Body of pancreas (tissue), 4 donors: ENCODE results near the gene NKAIN2. TPM values are rescaled to one million over a fixed set of nuclear protein-coding genes. Genes with fewer than 3 reads are reported as not detected.
"Not testable (repeated sequence)": the region's sequence is repeated elsewhere in the genome, so short reads cannot be mapped to it uniquely, and the experiment has no call there.

Experiments
- ATAC-seq: fragments of 150-250 bp; one replicate; pipeline ENCODE4 v1.9.1; 2016
- DNase-seq, 4 donors: peaks; one replicate each; pipeline ENCODE4 v3.0.0-alpha.2; 2019
- H3K27ac ChIP-seq, 4 donors: fragments of 200-600 bp; sonication (generic); 1 replicate in 3 of 4; 2 replicates in 1 of 4; pipeline versions ENCODE4 v1.5.1 to v1.6.1; 2016 to 2019; ENCODE audit warnings: mild to moderate bottlenecking in 1 of 4, mixed read lengths in 1 of 4, moderate library complexity in 1 of 4
- H3K27me3 ChIP-seq, 2 donors: fragments of 200-600 bp; sonication (generic); one replicate each; pipeline ENCODE4 v1.6.0; 2016; ENCODE audit warnings: mild to moderate bottlenecking in 1 of 2
- H3K36me3 ChIP-seq, 2 donors: fragments of 200-600 bp; sonication (generic); replicated peaks in 1 of 2; 2 replicates each; pipeline ENCODE4 v1.5.1; 2016; ENCODE audit warnings: low read depth in 2 of 2; ENCODE audit not compliant: insufficient read depth in 1 of 2
- H3K4me1 ChIP-seq: fragments of 200-600 bp; sonication (generic); one replicate; pipeline ENCODE4 v1.6.0; 2016
- H3K4me3 ChIP-seq, 2 donors: fragments of 200-600 bp; sonication (generic); 1 replicate in 1 of 2; 2 replicates in 1 of 2; pipeline ENCODE4 v1.5.1; 2016 to 2019
- H3K9me3 ChIP-seq, 3 donors: fragments of 200-600 bp; sonication (generic); 1 replicate in 2 of 3; 2 replicates in 1 of 3; pipeline ENCODE4 v1.5.1; 2016
- POLR2A ChIP-seq, 3 donors: fragments of 450-650 bp; IDR thresholded peaks; one replicate each; pipeline ENCODE4 v1.6.1; 2016; ENCODE audit warnings: antibody characterized with exemption in 3 of 3, mild to moderate bottlenecking in 2 of 3
- WGBS, 2 donors: methylation state at CpG; one replicate each; pipeline ENCODE4 v1.1.5; 2017; 5-methylcytosine and 5-hydroxymethylcytosine counted together
- intact Hi-C: fragments of 100-400 bp; cut with DNase I; formaldehyde crosslinking; loops from one replicate; pipeline ENCODE4 v1.15.1; 2023
- total RNA-seq, 2 donors: library from RNA; depleted of rRNA; stranded (reverse); fragments of >200 nt; gene quantifications; one replicate each; pipeline ENCODE4 v1.1.0, GENCODE V29; 2016
- TF ChIP-seq, protein P1 (sequence below), 7 experiments: fragments of 450-650 bp in 4 of 7; fragments of 200-600 bp in 3 of 7; sonication (generic) in 3 of 7; IDR thresholded peaks; one replicate each; pipeline ENCODE4 v1.5.1; 2016 to 2019; ENCODE audit warnings: antibody characterized with exemption in 7 of 7

The NKAIN2 gene
- total RNA-seq, 2 donors from 2014 or later: not detected

DNA sequence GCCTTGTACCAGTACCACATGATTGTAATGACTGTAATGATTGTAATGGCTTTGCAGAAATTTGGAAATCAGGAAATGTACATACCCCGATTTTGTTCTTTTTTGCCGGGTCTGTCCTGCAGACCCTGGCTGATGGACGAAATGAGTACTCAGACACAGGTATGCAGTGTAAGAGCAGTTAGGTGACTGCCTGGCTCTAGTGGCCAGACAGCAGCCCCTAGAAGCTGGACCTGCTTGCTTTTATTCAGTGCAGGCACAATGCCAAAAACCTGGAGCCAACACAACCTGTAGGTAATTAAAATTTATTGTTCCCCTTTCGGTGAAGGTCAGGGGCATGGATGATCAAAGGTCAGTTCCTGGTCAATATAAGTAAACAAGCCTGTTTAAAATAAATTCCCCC is 346.0 kb downstream of the NKAIN2 start:
- ATAC-seq (no peak), DNase-seq (no peak)
- no peaks in the 10 kb centered on the region for H3K9me3 ChIP-seq
- no peaks in the 10 kb centered on the region for H3K27me3 ChIP-seq
- WGBS, 2 donors: 70 to 75% methylated on average over 4 of the region's 4 CpGs
- H3K4me1 ChIP-seq: no peaks in the 10 kb centered on the region
- TF ChIP-seq, protein P1, sequence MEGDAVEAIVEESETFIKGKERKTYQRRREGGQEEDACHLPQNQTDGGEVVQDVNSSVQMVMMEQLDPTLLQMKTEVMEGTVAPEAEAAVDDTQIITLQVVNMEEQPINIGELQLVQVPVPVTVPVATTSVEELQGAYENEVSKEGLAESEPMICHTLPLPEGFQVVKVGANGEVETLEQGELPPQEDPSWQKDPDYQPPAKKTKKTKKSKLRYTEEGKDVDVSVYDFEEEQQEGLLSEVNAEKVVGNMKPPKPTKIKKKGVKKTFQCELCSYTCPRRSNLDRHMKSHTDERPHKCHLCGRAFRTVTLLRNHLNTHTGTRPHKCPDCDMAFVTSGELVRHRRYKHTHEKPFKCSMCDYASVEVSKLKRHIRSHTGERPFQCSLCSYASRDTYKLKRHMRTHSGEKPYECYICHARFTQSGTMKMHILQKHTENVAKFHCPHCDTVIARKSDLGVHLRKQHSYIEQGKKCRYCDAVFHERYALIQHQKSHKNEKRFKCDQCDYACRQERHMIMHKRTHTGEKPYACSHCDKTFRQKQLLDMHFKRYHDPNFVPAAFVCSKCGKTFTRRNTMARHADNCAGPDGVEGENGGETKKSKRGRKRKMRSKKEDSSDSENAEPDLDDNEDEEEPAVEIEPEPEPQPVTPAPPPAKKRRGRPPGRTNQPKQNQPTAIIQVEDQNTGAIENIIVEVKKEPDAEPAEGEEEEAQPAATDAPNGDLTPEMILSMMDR (IDR thresholded peaks at IDR 0.05): no peak
- no peak for TF ChIP-seq POLR2A (IDR thresholded peaks at IDR 0.05)
- H3K4me3 ChIP-seq: no peak overlapping the region
- intact Hi-C loops: no loop called here
- no peaks in the 10 kb centered on the region for H3K36me3 ChIP-seq
- no peak overlapping the region for H3K27ac ChIP-seq

DNA sequence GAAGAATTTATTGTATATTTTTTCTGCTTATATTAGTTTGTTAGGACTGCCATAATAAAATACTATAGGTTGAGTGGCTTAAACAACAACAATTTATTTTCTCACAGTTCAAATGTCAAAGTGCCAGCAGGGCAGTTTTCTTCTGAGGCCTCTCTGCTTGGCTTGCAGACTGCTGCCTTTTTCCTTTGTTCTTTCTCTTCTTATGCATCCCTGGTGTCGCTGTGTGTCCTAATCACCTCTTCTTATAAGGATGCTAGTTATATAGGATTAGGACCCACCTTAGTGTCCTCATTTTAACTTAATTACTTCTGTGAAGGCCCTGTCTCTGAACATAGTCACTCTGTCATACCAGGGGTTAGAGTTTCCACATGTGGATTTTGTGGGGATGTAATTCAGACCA is 354.4 kb downstream of the NKAIN2 start:
- intact Hi-C loops: no loop called here
- Histone ChIP-seq H3K4me1 (no peaks in the 10 kb centered on the region), H3K27ac (no peak overlapping the region), H3K9me3 (no peaks in the 10 kb centered on the region), H3K36me3 (no peaks in the 10 kb centered on the region), H3K27me3 (no peaks in the 10 kb centered on the region), H3K4me3 (no peak overlapping the region)
- WGBS, 2 donors: 38 to 64% methylated on average over 1 of the region's 1 CpG
- ATAC-seq (no peak), DNase-seq (no peak)
- no peak for TF ChIP-seq POLR2A (IDR thresholded peaks at IDR 0.05)
- TF ChIP-seq, protein P1 (IDR thresholded peaks at IDR 0.05): no peak

DNA sequence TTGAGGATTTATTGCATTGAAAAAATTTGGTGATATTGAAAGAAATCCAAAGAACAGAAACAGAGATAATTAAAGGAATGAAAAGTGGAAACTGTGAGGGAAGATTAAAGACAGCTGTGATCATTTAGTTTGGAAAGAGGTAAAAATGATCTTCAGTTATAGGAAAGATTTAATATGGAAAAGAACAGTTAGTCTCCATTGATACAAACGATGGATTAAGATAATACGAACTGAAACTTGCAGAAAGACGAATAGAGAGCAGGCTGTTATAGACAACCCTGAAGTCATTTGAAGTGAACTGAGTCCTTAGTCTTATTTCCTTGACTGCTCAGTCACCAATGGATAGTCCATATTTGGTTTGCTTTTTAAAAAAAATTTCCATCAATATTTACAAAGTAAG is 360.0 kb downstream of the NKAIN2 start:
- H3K27me3 ChIP-seq: no peaks in the 10 kb centered on the region
- H3K9me3 ChIP-seq: no peaks in the 10 kb centered on the region
- DNase-seq (no peak), ATAC-seq (no peak)
- no peaks in the 10 kb centered on the region for H3K36me3 ChIP-seq
- no peak for TF ChIP-seq POLR2A (IDR thresholded peaks at IDR 0.05)
- TF ChIP-seq, protein P1 (IDR thresholded peaks at IDR 0.05): no peak
- 36 to 39% methylated on average over 3 of the region's 3 CpGs for WGBS, 2 donors
- H3K27ac ChIP-seq: no peak overlapping the region
- no peaks in the 10 kb centered on the region for H3K4me1 ChIP-seq
- H3K4me3 ChIP-seq: no peak overlapping the region
- intact Hi-C loops: no loop called here

DNA sequence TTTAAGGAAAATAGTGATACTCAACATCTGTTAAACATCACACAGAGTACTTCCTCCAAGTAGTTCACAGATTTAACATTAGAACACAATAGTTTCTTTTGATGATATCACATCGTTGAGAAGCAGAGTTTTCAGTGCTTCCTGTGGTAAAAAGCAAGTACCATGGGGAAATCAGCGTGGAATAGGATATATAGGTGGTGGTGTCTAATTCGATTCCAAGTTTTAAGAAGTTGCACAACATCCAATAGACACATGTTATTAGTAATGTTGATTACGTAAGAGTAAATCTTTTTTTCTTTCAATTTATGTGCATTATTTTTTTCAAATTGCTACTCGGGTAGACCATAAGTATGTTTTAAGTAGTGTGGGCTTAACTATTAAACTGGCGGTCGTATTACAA is 360.7 kb downstream of the NKAIN2 start:
- no peak overlapping the region for H3K27ac ChIP-seq
- TF ChIP-seq, protein P1 (IDR thresholded peaks at IDR 0.05): no peak
- TF ChIP-seq POLR2A (IDR thresholded peaks at IDR 0.05): no peak
- H3K36me3 ChIP-seq: no peaks in the 10 kb centered on the region
- DNase-seq (no peak), ATAC-seq (no peak)
- 60 to 70% methylated on average over 7 of the region's 7 CpGs for WGBS, 2 donors
- intact Hi-C loops: no loop called here
- H3K4me1 ChIP-seq: no peaks in the 10 kb centered on the region
- no peaks in the 10 kb centered on the region for H3K27me3 ChIP-seq
- H3K9me3 ChIP-seq: no peaks in the 10 kb centered on the region
- no peak overlapping the region for H3K4me3 ChIP-seq

DNA sequence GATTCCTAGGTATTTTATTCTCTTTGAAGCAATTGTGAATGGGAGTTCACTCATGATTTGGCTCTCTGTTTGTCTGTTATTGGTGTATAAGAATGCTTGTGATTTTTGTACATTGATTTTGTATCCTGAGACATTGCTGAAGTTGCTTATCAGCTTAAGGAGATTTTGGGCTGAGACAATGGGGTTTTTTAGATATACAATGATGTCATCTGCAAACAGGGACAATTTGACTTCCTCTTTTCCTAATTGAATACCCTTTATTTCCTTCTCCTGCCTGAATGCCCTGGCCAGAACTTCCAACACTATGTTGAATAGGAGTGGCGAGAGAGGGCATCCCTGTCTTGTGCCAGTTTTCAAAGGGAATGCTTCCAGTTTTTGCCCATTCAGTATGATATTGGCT is 363.6 kb downstream of the NKAIN2 start:
- DNase-seq, H3K36me3 ChIP-seq, ATAC-seq, H3K27me3 ChIP-seq, H3K4me3 ChIP-seq, H3K9me3 ChIP-seq, H3K4me1 ChIP-seq, H3K27ac ChIP-seq, intact Hi-C loops: not testable (repeated sequence)
- 75 to 100% methylated on average over 1 of the region's 1 CpG for WGBS, 2 donors
